Fibroblast of lung (primary cell): Measurements from ENCODE around the gene BANF2.

Experiments used
- CTCF ChIP-seq, 2 donors: IDR thresholded peaks in 1 of 2; conservative IDR thresholded peaks in 1 of 2; 1 replicate in 1 of 2; 2 replicates in 1 of 2; pipeline ENCODE4 v1.5.1; 2011 to 2012; ENCODE audit warnings: low read length in 2 of 2, control low read depth in 1 of 2, inconsistent platforms in 1 of 2, low read depth in 1 of 2, mild to moderate bottlenecking in 1 of 2
- EZH2 ChIP-seq: IDR thresholded peaks from 2 replicates; pipeline ENCODE4 v1.5.1; 2012; ENCODE audit warnings: low read length, control low read depth, mild to moderate bottlenecking; ENCODE audit errors: missing control alignments

- no peak for TF ChIP-seq CTCF (conservative IDR thresholded peaks at IDR 0.05 in 1 of 2, IDR thresholded peaks at IDR 0.05 in 1 of 2; ENCODE audit: low read depth in 1 of 2, low read length in 2 of 2)
- no peak for TF ChIP-seq EZH2
Measured at GRCh38 chr20:17743677-17744076, 43.9 kb downstream of the BANF2 start.
